MCF 10A (cell line): ENCODE data around the gene ODAPH. TPM values are rescaled to one million over a fixed set of nuclear protein-coding genes. Genes with fewer than 3 reads are reported as not detected.
"Not testable (repeated sequence)": the region's sequence is repeated elsewhere in the genome, so short reads cannot be mapped to it uniquely, and the experiment has no call there.

Experiments
- Bru-seq: library from RNA; stranded (reverse); fragments of 400-500 nt; gene quantifications from one replicate; lab custom pipeline; 2021; lab: Mats Ljungman, UMichigan
- BruChase-seq, 2 experiments: library from RNA; stranded (reverse); fragments of 400-500 nt; gene quantifications; one replicate each; lab custom pipeline; 2021; lab: Mats Ljungman, UMichigan
- BruUV-seq: library from RNA; stranded (reverse); fragments of 400-500 nt; replicated peaks from 2 replicates; lab custom pipeline; 2021; lab: Mats Ljungman, UMichigan
- CTCF ChIA-PET: fragments of 300-600 bp; sonication (Branson Sonifier 250); formaldehyde crosslinking; extraction: SDS; loops from one replicate; lab custom pipeline; 2021; ENCODE audit warnings: antibody characterized with exemption, inconsistent platforms; lab: Yijun Ruan, JAX
- POLR2A ChIA-PET: fragments of 300-600, 350-650 bp; sonication (Branson Sonifier 250); formaldehyde crosslinking; extraction: SDS; loops from one replicate; lab custom pipeline; 2020; ENCODE audit warnings: antibody characterized with exemption, inconsistent platforms; lab: Yijun Ruan, JAX
- DNase-seq: peaks from one replicate; pipeline ENCODE4 v3.0.0-alpha.2; 2018; ENCODE audit not compliant: unreplicated experiment
- H3K27ac Mint-ChIP-seq: one replicate; pipeline ENCODE4 v1.8.0; 2022; ENCODE audit warnings: mild to moderate bottlenecking, low read depth, mixed read lengths; ENCODE audit not compliant: unreplicated experiment
- H3K27me3 Mint-ChIP-seq: one replicate; pipeline ENCODE4 v1.8.0; 2022; ENCODE audit warnings: mixed read lengths; ENCODE audit not compliant: insufficient read depth, unreplicated experiment
- H3K36me3 Mint-ChIP-seq: one replicate; pipeline ENCODE4 v1.8.0; 2022; ENCODE audit warnings: mild to moderate bottlenecking, moderate library complexity, mixed read lengths; ENCODE audit not compliant: insufficient read depth, unreplicated experiment
- H3K4me1 Mint-ChIP-seq: one replicate; pipeline ENCODE4 v1.8.0; 2022; ENCODE audit warnings: mixed read lengths; ENCODE audit not compliant: insufficient read depth, unreplicated experiment
- H3K4me3 Mint-ChIP-seq: one replicate; pipeline ENCODE4 v1.8.0; 2022; ENCODE audit warnings: mild to moderate bottlenecking, moderate library complexity, mixed read lengths; ENCODE audit not compliant: unreplicated experiment
- H3K9me3 Mint-ChIP-seq: one replicate; pipeline ENCODE4 v1.8.0; 2022; ENCODE audit warnings: mixed read lengths; ENCODE audit not compliant: unreplicated experiment
- CTCF ChIP-seq: fragments of 200-600 bp; IDR thresholded peaks from one replicate; pipeline ENCODE4 v1.8.0; 2022; ENCODE audit warnings: antibody characterized with exemption, mild to moderate bottlenecking; ENCODE audit not compliant: unreplicated experiment
- intact Hi-C: fragments of 100-400 bp; cut with micrococcal nuclease; formaldehyde crosslinking; loops from 2 replicates; pipeline ENCODE4 v1.14.1; 2022
- long read RNA-seq: library from polyadenylated mRNA; stranded (forward); transcript quantifications from one replicate; pipeline ENCODE4 v2.0.0, GENCODE V29; 2022
- total RNA-seq: library from RNA; stranded (reverse); gene quantifications from 2 replicates; pipeline ENCODE4 v1.2.3, GENCODE V29; 2022

Gene ODAPH
- total RNA-seq = not detected in 2 replicates
- percentile 18 among the genes with signal in this experiment for Bru-seq, nascent RNA
- BruChase-seq, experiment 1, labeled RNA remaining after a 6-hour chase = percentile 43 among the genes with signal in this experiment
- percentile 30 among the genes with signal in this experiment for BruChase-seq, experiment 2, labeled RNA remaining after a 2-hour chase
- long read RNA-seq = 0 reads

- peak within 1 kb of the TSS; percentile 46 for H3K4me3 Mint-ChIP-seq
- H3K27me3 Mint-ChIP-seq = no peaks in the 10 kb centered on the region
- ChIA-PET CTCF (interaction anchor here (0.6 to 1.9 kb wide), 6 partner anchors 9 to 1324 kb away, joined by 3 to 6 read pairs (median 3); no protein-coding TSS in a partner anchor), POLR2A (interaction anchor here (0.8 to 2.3 kb wide), 6 partner anchors 8 to 169 kb away, joined by 3 to 7 read pairs (median 4); partner anchors contain the start of genes RCHY1, THAP6 and USO1)
- H3K36me3 Mint-ChIP-seq = no peaks in the 10 kb centered on the region
- H3K27ac Mint-ChIP-seq = peak within 1 kb of the TSS; percentile 58
- H3K9me3 Mint-ChIP-seq = no peaks in the 10 kb centered on the region
- peaks cover 8% of the 10 kb centered on the region for H3K4me1 Mint-ChIP-seq
- peak; percentile 63 for DNase-seq
- no peak for TF ChIP-seq CTCF
- intact Hi-C loops = no loop called here
- BruUV-seq = no TSS peak
Measured at GRCh38 chr4:75555294-75556164, at the start of gene ODAPH. ODAPH (plus strand) TSS chr4:75556066; CDS start chr4:75556083, 17 bp downstream.

GRCh38 chr4:75509592-75509991 is 46.3 kb upstream of the ODAPH start:
- intact Hi-C loops, H3K4me3 Mint-ChIP-seq, H3K27ac Mint-ChIP-seq, BruUV-seq, DNase-seq, H3K9me3 Mint-ChIP-seq, H3K27me3 Mint-ChIP-seq: not testable (repeated sequence)
- ChIA-PET CTCF (interaction anchor here (0.6 kb wide), 1 partner anchor 478 kb away, joined by 6 read pairs; no protein-coding TSS in a partner anchor), POLR2A (interaction anchor here (0.6 to 2.2 kb wide), 4 partner anchors 12 to 1038 kb away, joined by 3 to 11 read pairs (median 4); no protein-coding TSS in a partner anchor)
- Mint-ChIP-seq H3K4me1 (peaks cover 32% of the 10 kb centered on the region), H3K36me3 (peaks cover 63% of the 10 kb centered on the region)

GRCh38 chr4:75511841-75512240 is 44.0 kb upstream of the ODAPH start:
- no peak overlapping the region for H3K4me3 Mint-ChIP-seq
- H3K9me3 Mint-ChIP-seq = no peaks in the 10 kb centered on the region
- peaks cover 46% of the 10 kb centered on the region for H3K36me3 Mint-ChIP-seq
- no peak overlapping the region for H3K27ac Mint-ChIP-seq
- no TSS peak for BruUV-seq
- no peaks in the 10 kb centered on the region for H3K27me3 Mint-ChIP-seq
- ChIA-PET CTCF (no interaction called here), POLR2A (interaction anchor here (0.6 to 4.6 kb wide), 4 partner anchors 15 to 478 kb away, joined by 3 to 66 read pairs (median 20); partner anchors contain the start of genes SDAD1 and USO1)
- intact Hi-C loops = no loop called here
- no peak for DNase-seq
- no peak for TF ChIP-seq CTCF
- H3K4me1 Mint-ChIP-seq = peaks cover 32% of the 10 kb centered on the region

GRCh38 chr4:75512386-75513211 is 43.3 kb upstream of the ODAPH start:
- POLR2A ChIA-PET = interaction anchor here (0.7 to 4.6 kb wide), 17 partner anchors 8 to 626 kb away, joined by 3 to 66 read pairs (median 4); partner anchors contain the start of genes G3BP2, SDAD1 and USO1
- DNase-seq = peak; percentile 52
- H3K36me3 Mint-ChIP-seq = peaks cover 46% of the 10 kb centered on the region
- intact Hi-C loops = no loop called here
- no peaks in the 10 kb centered on the region for H3K9me3 Mint-ChIP-seq
- no peaks in the 10 kb centered on the region for H3K27me3 Mint-ChIP-seq
- no peak overlapping the region for H3K4me3 Mint-ChIP-seq
- CTCF ChIA-PET = interaction anchor here (0.7 kb wide), 1 partner anchor 1043 kb away, joined by 3 read pairs; no protein-coding TSS in a partner anchor
- H3K27ac Mint-ChIP-seq = no peak overlapping the region
- peaks cover 28% of the 10 kb centered on the region for H3K4me1 Mint-ChIP-seq
- no TSS peak for BruUV-seq
- no peak for TF ChIP-seq CTCF
